H9 (cell line): ENCODE results near the gene AMMECR1. TPM values are rescaled to one million over a fixed set of nuclear protein-coding genes. Genes with fewer than 3 reads are reported as not detected.

Experiments used
- DNase-seq: peaks from one replicate; pipeline ENCODE4 v3.0.0-alpha.2; 2017
- H2AFZ ChIP-seq: one replicate; pipeline ENCODE4 v1.6.1; 2013; ENCODE audit warnings: mild to moderate bottlenecking, low read length, control low read depth, moderate library complexity
- H2AK5ac ChIP-seq: 2 replicates; pipeline ENCODE4 v1.6.1; 2013; ENCODE audit warnings: low read length, control low read depth, mixed read lengths; ENCODE audit not compliant: insufficient read length
- H2BK120ac ChIP-seq: one replicate; pipeline ENCODE4 v1.6.1; 2013; ENCODE audit warnings: low read depth, mild to moderate bottlenecking, low read length, control low read depth, inconsistent platforms; ENCODE audit not compliant: poor library complexity, severe bottlenecking
- H2BK12ac ChIP-seq: 2 replicates; pipeline ENCODE4 v1.6.1; 2013; ENCODE audit warnings: low read length, control low read depth, mixed read lengths, low read depth; ENCODE audit not compliant: insufficient read length
- H2BK15ac ChIP-seq: 2 replicates; pipeline ENCODE4 v1.6.1; 2013; ENCODE audit warnings: low read depth, low read length, control low read depth
- H2BK20ac ChIP-seq: one replicate; pipeline ENCODE4 v1.6.1; 2013; ENCODE audit warnings: low read depth, mild to moderate bottlenecking, low read length, control low read depth, inconsistent platforms; ENCODE audit not compliant: poor library complexity, severe bottlenecking
- H2BK5ac ChIP-seq: 2 replicates; pipeline ENCODE4 v1.6.1; 2013; ENCODE audit warnings: low read length, control low read depth, mixed read lengths; ENCODE audit not compliant: insufficient read length
- H3K14ac ChIP-seq: 2 replicates; pipeline ENCODE4 v1.6.1; 2013; ENCODE audit warnings: low read length, control low read depth; ENCODE audit not compliant: insufficient read depth
- H3K18ac ChIP-seq: 2 replicates; pipeline ENCODE4 v1.6.1; 2013; ENCODE audit warnings: low read depth, mild to moderate bottlenecking, mixed read lengths, low read length, control low read depth; ENCODE audit not compliant: insufficient read length
- H3K23ac ChIP-seq: 2 replicates; pipeline ENCODE4 v1.6.1; 2013; ENCODE audit warnings: low read length, control low read depth, mixed read lengths, low read depth; ENCODE audit not compliant: insufficient read length
- H3K23me2 ChIP-seq: 2 replicates; pipeline ENCODE4 v1.6.1; 2013; ENCODE audit warnings: low read depth, mild to moderate bottlenecking, mixed read lengths, low read length, control low read depth; ENCODE audit not compliant: insufficient read length, poor library complexity, severe bottlenecking
- H3K27ac ChIP-seq: 2 replicates; pipeline ENCODE4 v1.5.1; 2013; ENCODE audit warnings: low read length, control low read depth, mixed read lengths, low read depth; ENCODE audit not compliant: insufficient read length
- H3K27me3 ChIP-seq: 2 replicates; pipeline ENCODE4 v1.6.1; 2013; ENCODE audit warnings: low read length, control low read depth, inconsistent platforms; ENCODE audit not compliant: insufficient read depth
- H3K4ac ChIP-seq: 2 replicates; pipeline ENCODE4 v1.6.1; 2013; ENCODE audit warnings: low read depth, mild to moderate bottlenecking, control low read depth, inconsistent platforms, low read length, moderate library complexity
- H3K4me1 ChIP-seq: 2 replicates; pipeline ENCODE4 v1.6.1; 2013; ENCODE audit warnings: low read length, control low read depth, inconsistent platforms; ENCODE audit not compliant: insufficient read depth
- H3K4me2 ChIP-seq: 2 replicates; pipeline ENCODE4 v1.6.1; 2013; ENCODE audit warnings: low read length, control low read depth, mixed read lengths; ENCODE audit not compliant: insufficient read length, insufficient read depth
- H3K56ac ChIP-seq: 2 replicates; pipeline ENCODE4 v1.6.1; 2013; ENCODE audit warnings: low read depth, mild to moderate bottlenecking, mixed read lengths, low read length, control low read depth; ENCODE audit not compliant: insufficient read length
- H3K79me1 ChIP-seq: 2 replicates; pipeline ENCODE4 v1.6.1; 2013; ENCODE audit warnings: low read depth, mild to moderate bottlenecking, moderate library complexity, low read length, control low read depth, inconsistent platforms; ENCODE audit not compliant: insufficient read depth, poor library complexity, severe bottlenecking
- H3K79me2 ChIP-seq: 2 replicates; pipeline ENCODE4 v1.6.1; 2013; ENCODE audit warnings: low read length, control low read depth, inconsistent platforms; ENCODE audit not compliant: insufficient read depth
- H3K9ac ChIP-seq: 2 replicates; pipeline ENCODE4 v1.6.1; 2013; ENCODE audit warnings: low read length, control low read depth, mixed read lengths; ENCODE audit not compliant: insufficient read length; ENCODE audit errors: extremely low read depth
- H3K9me3 ChIP-seq: one replicate; pipeline ENCODE4 v1.6.1; 2013; ENCODE audit warnings: low read depth, low read length, inconsistent platforms; ENCODE audit not compliant: control insufficient read depth
- H3T11ph ChIP-seq: one replicate; pipeline ENCODE4 v1.6.1; 2013; ENCODE audit warnings: mild to moderate bottlenecking, low read length, control low read depth, inconsistent platforms
- H4K20me1 ChIP-seq: one replicate; pipeline ENCODE4 v1.6.1; 2013; ENCODE audit not compliant: control insufficient read depth, insufficient read length, insufficient read depth
- H4K5ac ChIP-seq: 2 replicates; pipeline ENCODE4 v1.6.1; 2013; ENCODE audit warnings: low read depth, mild to moderate bottlenecking, mixed read lengths, low read length, control low read depth; ENCODE audit not compliant: insufficient read length
- H4K8ac ChIP-seq: replicated peaks from 2 replicates; pipeline ENCODE4 v1.6.1; 2013; ENCODE audit warnings: low read length, control low read depth, mixed read lengths, low read depth; ENCODE audit not compliant: insufficient read length
- H4K91ac ChIP-seq: 2 replicates; pipeline ENCODE4 v1.6.1; 2013; ENCODE audit warnings: low read depth, mild to moderate bottlenecking, moderate library complexity, mixed read lengths, low read length, control low read depth; ENCODE audit not compliant: insufficient read length
- H3K27ac Mint-ChIP-seq, 3 experiments: 2 replicates in 2 of 3; 3 replicates in 1 of 3; pipeline ENCODE4 v1.8.0; 2020 to 2021; ENCODE audit warnings: mixed read lengths in 3 of 3, mild to moderate bottlenecking in 1 of 3, moderate library complexity in 1 of 3
- H3K27me3 Mint-ChIP-seq: 2 replicates; pipeline ENCODE4 v1.8.0; 2021; ENCODE audit warnings: low read depth, mild to moderate bottlenecking, moderate library complexity, mixed read lengths
- H3K36me3 Mint-ChIP-seq, 3 experiments: 2 replicates in 2 of 3; 3 replicates in 1 of 3; pipeline ENCODE4 v1.8.0; 2020 to 2021; ENCODE audit warnings: low read depth in 3 of 3, mixed read lengths in 3 of 3; ENCODE audit not compliant: insufficient read depth in 1 of 3
- H3K4me1 Mint-ChIP-seq, 2 experiments: 2 replicates each; pipeline ENCODE4 v1.8.0; 2020; ENCODE audit warnings: mixed read lengths in 2 of 2
- H3K4me3 Mint-ChIP-seq, 2 experiments: 2 replicates in 1 of 2; 3 replicates in 1 of 2; pipeline ENCODE4 v1.8.0; 2020 to 2021; ENCODE audit warnings: mild to moderate bottlenecking in 2 of 2, mixed read lengths in 2 of 2, moderate library complexity in 1 of 2
- H3K9me3 Mint-ChIP-seq, 2 experiments: 2 replicates in 1 of 2; 3 replicates in 1 of 2; pipeline ENCODE4 v1.8.0; 2020; ENCODE audit warnings: mild to moderate bottlenecking in 2 of 2, mixed read lengths in 2 of 2, moderate library complexity in 1 of 2
- CTCF ChIP-seq: fragments of 200-600 bp; sonication (generic); conservative IDR thresholded peaks from 3 replicates; pipeline ENCODE4 v1.8.0; 2021; ENCODE audit warnings: antibody characterized with exemption, mild to moderate bottlenecking
- WGBS: extraction: QIAGEN DNeasy Blood & Tissue Kit; methylation state at CpG from one replicate; pipeline ENCODE4 v1.1.7; 2013; ENCODE audit warnings: missing lambda C conversion rate, low lambda C conversion rate, mixed read lengths; ENCODE audit not compliant: insufficient read length; ENCODE audit errors: extremely low coverage; 5-methylcytosine and 5-hydroxymethylcytosine counted together
- total RNA-seq: library from RNA; stranded (reverse); gene quantifications from 2 replicates; pipeline ENCODE4 v1.2.1, GENCODE V29; 2021

AMMECR1 gene
- total RNA-seq, 1 experiment from 2014 or later, result 28.5 TPM

DNA sequence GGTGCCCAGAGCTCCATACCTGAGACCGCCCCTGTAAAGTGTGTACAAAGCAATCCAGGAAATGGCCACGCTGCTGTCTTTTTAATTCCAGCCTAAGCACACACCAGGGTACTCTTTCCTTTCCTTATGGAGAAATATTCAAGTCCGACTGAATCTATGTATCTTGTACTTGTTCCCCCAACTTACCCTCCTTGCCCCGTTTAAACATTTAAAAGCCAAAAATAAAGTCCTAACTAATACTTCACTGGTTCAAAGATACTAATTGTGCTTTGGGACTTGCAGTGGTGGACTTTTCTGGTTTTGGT, 731 bp upstream of the AMMECR1 start:
- H4K8ac ChIP-seq, result no peak overlapping the region
- H2BK5ac ChIP-seq, result no peak overlapping the region
- H3K4ac ChIP-seq, result no peak overlapping the region
- no peak overlapping the region for H3K56ac ChIP-seq
- H2BK15ac ChIP-seq, result no peak overlapping the region
- no peaks in the 10 kb centered on the region for H3K9me3 Mint-ChIP-seq
- H3K9me3 ChIP-seq, result no peaks in the 10 kb centered on the region
- no peak overlapping the region for H2BK12ac ChIP-seq
- peak overlapping the region; percentile 41 for H2BK120ac ChIP-seq
- H2AFZ ChIP-seq, result peak overlapping the region; percentile 11
- no peak overlapping the region for H4K5ac ChIP-seq
- peaks cover 67 to 71% of the 10 kb centered on the region in 2 experiments for H3K4me1 Mint-ChIP-seq
- H4K91ac ChIP-seq, result no peak overlapping the region
- H3K23me2 ChIP-seq, result peaks cover 10% of the 10 kb centered on the region
- H2AK5ac ChIP-seq, result no peak overlapping the region
- no peaks in the 10 kb centered on the region for H3K79me1 ChIP-seq
- peak overlapping the region; percentile 94 to 99 (median 98) for H3K27ac Mint-ChIP-seq
- peak overlapping the region; percentile 80 for H3K18ac ChIP-seq
- peak overlapping the region; percentile 96 for H3K14ac ChIP-seq
- no peak overlapping the region for H2BK20ac ChIP-seq
- peak overlapping the region; percentile 92 to 98 for H3K4me3 Mint-ChIP-seq
- no peaks in the 10 kb centered on the region for H4K20me1 ChIP-seq
- H3K9ac ChIP-seq, result peak overlapping the region; percentile 73
- no peak for DNase-seq
- no peaks in the 10 kb centered on the region for H3K36me3 Mint-ChIP-seq
- H3K23ac ChIP-seq, result no peak overlapping the region
- H3K4me2 ChIP-seq, result peak overlapping the region; percentile 83
- no peak for TF ChIP-seq CTCF
- no peaks in the 10 kb centered on the region for H3K27me3 Mint-ChIP-seq
- H3K4me1 ChIP-seq, result peaks cover 8% of the 10 kb centered on the region
- H3T11ph ChIP-seq, result no peak overlapping the region
- no CpG with 5 or more reads among the region's 4 CpGs for WGBS
- H3K79me2 ChIP-seq, result peaks cover 8% of the 10 kb centered on the region; the same call in 1 of the 2 replicates
- peak overlapping the region; percentile 12 for H3K27ac ChIP-seq
- no peaks in the 10 kb centered on the region for H3K27me3 ChIP-seq
